Neural progenitor cell (in vitro differentiated cells): ENCODE results near the gene NRG3. TPM values are rescaled to one million over a fixed set of nuclear protein-coding genes. Genes with fewer than 3 reads are reported as not detected.

Experiments used
- DNase-seq: peaks from one replicate; pipeline ENCODE4 v3.0.0-alpha.2; 2016; ENCODE audit warnings: low spot score
- H2AFZ ChIP-seq: fragments of 200-600 bp; sonication (generic); replicated peaks from 2 replicates; pipeline ENCODE4 v1.6.1; 2016; ENCODE audit warnings: antibody characterized with exemption
- H3F3A ChIP-seq: fragments of 200-600 bp; sonication (generic); 2 replicates; pipeline ENCODE4 v1.6.1; 2016; ENCODE audit warnings: antibody characterized with exemption, low read depth
- H3K27ac ChIP-seq: fragments of 200-600 bp; sonication (generic); 2 replicates; pipeline ENCODE4 v1.5.1; 2016; ENCODE audit warnings: mild to moderate bottlenecking
- H3K27me3 ChIP-seq: fragments of 200-600 bp; sonication (generic); 2 replicates; pipeline ENCODE4 v1.6.1; 2016; ENCODE audit warnings: mild to moderate bottlenecking, moderate library complexity
- H3K36me3 ChIP-seq: fragments of 200-600 bp; sonication (generic); 2 replicates; pipeline ENCODE4 v1.5.1; 2016
- H3K4me1 ChIP-seq: fragments of 200-600 bp; sonication (generic); 2 replicates; pipeline ENCODE4 v1.6.1; 2016; ENCODE audit warnings: mixed run types
- H3K4me2 ChIP-seq: fragments of 200-600 bp; sonication (generic); 2 replicates; pipeline ENCODE4 v1.6.1; 2016
- H3K4me3 ChIP-seq: fragments of 200-600 bp; sonication (generic); 2 replicates; pipeline ENCODE4 v1.5.1; 2016
- H3K79me2 ChIP-seq: fragments of 200-600 bp; sonication (generic); 2 replicates; pipeline ENCODE4 v1.6.1; 2016; ENCODE audit warnings: low read depth
- H3K9ac ChIP-seq: fragments of 200-600 bp; sonication (generic); 2 replicates; pipeline ENCODE4 v1.6.1; 2016
- H3K9me3 ChIP-seq: fragments of 200-600 bp; sonication (generic); 2 replicates; pipeline ENCODE4 v1.5.1; 2016; ENCODE audit warnings: low read depth
- H4K20me1 ChIP-seq: fragments of 200-600 bp; sonication (generic); 2 replicates; pipeline ENCODE4 v1.6.1; 2016; ENCODE audit warnings: low read depth
- H3K27ac Mint-ChIP-seq: 3 replicates; pipeline ENCODE4 v1.8.0; 2021; ENCODE audit warnings: mixed read lengths
- H3K27me3 Mint-ChIP-seq: 2 replicates; pipeline ENCODE4 v1.8.0; 2022; ENCODE audit warnings: low read depth, mild to moderate bottlenecking, inconsistent platforms, moderate library complexity, mixed read lengths; ENCODE audit not compliant: insufficient read depth
- H3K36me3 Mint-ChIP-seq: 3 replicates; pipeline ENCODE4 v1.8.0; 2021; ENCODE audit warnings: mixed read lengths
- H3K4me1 Mint-ChIP-seq: 3 replicates; pipeline ENCODE4 v1.8.0; 2021; ENCODE audit warnings: mixed read lengths
- H3K4me3 Mint-ChIP-seq: 3 replicates; pipeline ENCODE4 v1.8.0; 2021; ENCODE audit warnings: mild to moderate bottlenecking, moderate library complexity, mixed read lengths
- H3K9me3 Mint-ChIP-seq: 3 replicates; pipeline ENCODE4 v1.8.0; 2020; ENCODE audit warnings: mixed read lengths
- CTCF ChIP-seq: fragments of 200-600 bp; sonication (generic); IDR thresholded peaks from 2 replicates; pipeline ENCODE4 v1.5.1; 2017; ENCODE audit warnings: antibody characterized with exemption, mild to moderate bottlenecking
- EZH2 ChIP-seq: fragments of 200-600 bp; sonication (generic); IDR thresholded peaks from 2 replicates; pipeline ENCODE4 v1.6.1; 2017; ENCODE audit warnings: antibody characterized with exemption, mild to moderate bottlenecking, moderate library complexity
- EZH2phosphoT487 ChIP-seq: fragments of 200-600 bp; sonication (generic); IDR thresholded peaks from 2 replicates; pipeline ENCODE4 v1.6.1; 2017; ENCODE audit warnings: antibody characterized with exemption
- total RNA-seq: library from RNA; depleted of rRNA; stranded (reverse); fragments of >200 nt; gene quantifications from 2 replicates; pipeline ENCODE4 v1.2.3, GENCODE V29; 2015; ENCODE audit warnings: low replicate concordance

The NRG3 gene
- total RNA-seq, 1 donor from 2014 or later = 1.9 TPM

DNA sequence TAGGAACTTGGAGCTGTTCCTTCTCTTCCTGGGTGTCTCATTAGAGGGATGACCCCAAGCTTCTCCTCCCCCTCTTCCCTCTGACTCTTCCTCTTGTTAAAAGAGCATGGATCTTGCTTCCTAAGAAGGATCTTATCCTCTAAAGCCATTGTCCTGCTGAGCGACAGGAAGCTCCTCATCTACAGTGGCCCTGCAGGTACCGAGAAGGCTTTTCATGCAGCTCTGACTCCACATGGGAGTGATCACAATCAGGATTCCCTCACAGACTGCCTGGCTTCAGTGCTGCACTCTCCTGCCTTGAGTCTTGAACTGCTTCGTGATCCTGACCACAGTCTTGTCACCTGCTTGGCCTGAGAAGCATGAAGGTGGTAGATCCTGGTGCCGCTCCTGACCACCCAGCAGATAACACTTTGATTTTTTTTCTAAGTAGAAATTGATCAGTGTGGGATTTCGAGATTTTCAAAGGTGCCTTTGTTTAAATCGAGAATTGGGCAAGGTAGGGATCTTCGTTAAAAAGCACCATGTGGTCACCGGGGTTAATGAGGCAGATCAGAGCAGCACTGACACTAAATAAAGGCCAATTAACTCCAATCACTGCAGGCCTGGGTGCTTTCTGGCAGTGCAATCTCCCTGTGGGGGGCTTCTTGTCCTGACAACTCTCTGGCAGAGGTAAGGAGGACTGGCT is 376.4 kb downstream of the NRG3 start:
- Histone ChIP-seq H4K20me1 (peaks cover 10% of the 10 kb centered on the region), H3K9me3 (no peaks in the 10 kb centered on the region), H3F3A (peaks cover 19% of the 10 kb centered on the region), H2AFZ (no peak overlapping the region), H3K36me3 (no peaks in the 10 kb centered on the region), H3K27me3 (no peaks in the 10 kb centered on the region), H3K79me2 (no peaks in the 10 kb centered on the region), H3K4me2 (peak overlapping the region; percentile 35), H3K4me1 (peaks cover 21% of the 10 kb centered on the region), H3K27ac (peak overlapping the region; percentile 27), H3K9ac (no peak overlapping the region), H3K4me3 (no peak overlapping the region)
- peak; percentile 74 for DNase-seq
- Mint-ChIP-seq H3K9me3 (no peaks in the 10 kb centered on the region), H3K4me3 (no peak overlapping the region), H3K4me1 (peaks cover 9% of the 10 kb centered on the region), H3K36me3 (no peaks in the 10 kb centered on the region), H3K27ac (no peak overlapping the region), H3K27me3 (no peaks in the 10 kb centered on the region)
- TF ChIP-seq CTCF (no peak), EZH2phosphoT487 (peak; percentile 62)

DNA sequence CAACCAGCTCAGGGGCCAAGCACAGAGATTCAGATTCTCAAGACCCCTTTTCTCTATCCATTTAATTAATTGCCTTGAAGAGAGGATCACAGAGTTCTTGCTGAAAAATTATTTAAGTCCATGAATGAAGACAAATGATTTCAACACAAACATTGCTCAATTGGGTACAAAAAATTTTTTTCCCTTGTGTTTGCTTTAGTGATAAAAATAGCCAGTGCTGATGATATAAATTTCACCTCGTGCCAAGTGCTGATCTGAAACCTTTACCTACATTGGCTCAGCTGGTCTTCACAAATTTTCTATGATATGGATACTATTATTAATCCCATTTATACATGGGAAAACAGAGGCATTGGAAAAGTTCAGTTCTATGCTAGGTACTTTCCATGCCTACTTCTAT is 377.1 kb downstream of the NRG3 start:
- Histone ChIP-seq H3K36me3 (no peaks in the 10 kb centered on the region), H2AFZ (no peak overlapping the region), H3K4me2 (peak overlapping the region; percentile 35), H3K4me1 (peaks cover 21% of the 10 kb centered on the region), H3F3A (peaks cover 19% of the 10 kb centered on the region), H3K4me3 (no peak overlapping the region), H3K9me3 (no peaks in the 10 kb centered on the region), H4K20me1 (peaks cover 10% of the 10 kb centered on the region), H3K9ac (no peak overlapping the region), H3K79me2 (no peaks in the 10 kb centered on the region), H3K27me3 (no peaks in the 10 kb centered on the region), H3K27ac (no peak overlapping the region)
- no peak for TF ChIP-seq EZH2
- no peak for TF ChIP-seq CTCF
- no peak for TF ChIP-seq EZH2phosphoT487
- Mint-ChIP-seq H3K27me3 (no peaks in the 10 kb centered on the region), H3K36me3 (no peaks in the 10 kb centered on the region), H3K4me1 (peaks cover 9% of the 10 kb centered on the region), H3K9me3 (no peaks in the 10 kb centered on the region), H3K27ac (no peak overlapping the region), H3K4me3 (no peak overlapping the region)
- no peak for DNase-seq

DNA sequence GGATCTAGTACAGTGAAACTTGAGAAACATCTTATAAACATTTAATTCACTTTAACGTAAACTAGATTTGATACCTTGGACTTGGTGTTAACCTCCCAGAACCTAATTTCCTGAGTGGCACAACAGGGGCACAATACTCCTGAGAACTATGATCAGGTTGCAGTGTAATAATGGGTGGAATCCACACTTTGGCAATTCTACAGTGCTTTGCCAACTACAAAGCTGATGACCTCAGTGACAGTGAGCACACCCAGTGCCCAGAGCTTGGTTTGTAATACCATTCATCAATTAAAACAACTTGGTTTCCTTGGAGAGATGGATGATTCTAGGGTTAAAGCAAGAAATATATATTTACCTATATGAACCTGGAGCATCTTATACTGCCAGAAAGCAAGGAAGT is 379.2 kb downstream of the NRG3 start:
- Histone ChIP-seq H3K9me3 (no peaks in the 10 kb centered on the region), H3K36me3 (no peaks in the 10 kb centered on the region), H4K20me1 (peaks cover 10% of the 10 kb centered on the region), H3K79me2 (no peaks in the 10 kb centered on the region), H3K4me2 (no peak overlapping the region), H3K9ac (no peak overlapping the region), H3K4me3 (no peak overlapping the region), H2AFZ (no peak overlapping the region), H3K27ac (no peak overlapping the region), H3K4me1 (peaks cover 21% of the 10 kb centered on the region), H3K27me3 (no peaks in the 10 kb centered on the region), H3F3A (peaks cover 19% of the 10 kb centered on the region)
- no peak overlapping the region for H3K4me3 Mint-ChIP-seq
- H3K36me3 Mint-ChIP-seq = no peaks in the 10 kb centered on the region
- H3K9me3 Mint-ChIP-seq = no peaks in the 10 kb centered on the region
- no peak for DNase-seq
- no peaks in the 10 kb centered on the region for H3K27me3 Mint-ChIP-seq
- H3K27ac Mint-ChIP-seq = no peak overlapping the region
- peaks cover 4% of the 10 kb centered on the region for H3K4me1 Mint-ChIP-seq
- TF ChIP-seq EZH2phosphoT487 = no peak
- no peak for TF ChIP-seq EZH2
- no peak for TF ChIP-seq CTCF
